GM23338 (cell line): ENCODE data around the gene PLD2. TPM values are rescaled to one million over a fixed set of nuclear protein-coding genes. Genes with fewer than 3 reads are reported as not detected.

Experiments
- ATAC-seq: fragments of 200-7000 bp; cut with Tn5 transposase; 3 replicates; pipeline ENCODE4 v1.9.1; 2020
- DNase-seq: peaks from one replicate; pipeline ENCODE4 v3.0.0-alpha.2; 2015; ENCODE audit warnings: low spot score
- H2AFZ ChIP-seq: fragments of 200-600 bp; sonication (generic); 2 replicates; pipeline ENCODE4 v1.8.0; 2016; ENCODE audit warnings: antibody characterized with exemption, mild to moderate bottlenecking, moderate library complexity
- H3F3A ChIP-seq: fragments of 200-600 bp; sonication (generic); replicated peaks from 2 replicates; pipeline ENCODE4 v1.8.0; 2017; ENCODE audit warnings: antibody characterized with exemption, mixed run types, low read depth
- H3K27ac ChIP-seq: fragments of 200-600 bp; sonication (generic); 2 replicates; pipeline ENCODE4 v1.6.1; 2016; ENCODE audit warnings: low read depth
- H3K27me3 ChIP-seq: fragments of 200-600 bp; sonication (generic); 2 replicates; pipeline ENCODE4 v1.8.0; 2016; ENCODE audit warnings: mild to moderate bottlenecking, mixed run types, moderate library complexity; ENCODE audit not compliant: insufficient read depth
- H3K36me3 ChIP-seq: fragments of 200-600 bp; sonication (generic); 2 replicates; pipeline ENCODE4 v1.8.0; 2016; ENCODE audit warnings: mild to moderate bottlenecking; ENCODE audit not compliant: insufficient read depth
- H3K4me1 ChIP-seq: fragments of 200-600 bp; sonication (generic); 2 replicates; pipeline ENCODE4 v1.8.0; 2016; ENCODE audit warnings: mild to moderate bottlenecking, moderate library complexity; ENCODE audit not compliant: insufficient read depth
- H3K4me2 ChIP-seq: fragments of 200-600 bp; sonication (generic); 2 replicates; pipeline ENCODE4 v1.7.1; 2017; ENCODE audit warnings: mixed run types
- H3K4me3 ChIP-seq: fragments of 200-600 bp; sonication (generic); 2 replicates; pipeline ENCODE4 v1.6.1; 2016; ENCODE audit warnings: mixed run types
- H3K79me2 ChIP-seq: fragments of 200-600 bp; sonication (generic); replicated peaks from 2 replicates; pipeline ENCODE4 v1.8.0; 2017; ENCODE audit warnings: mild to moderate bottlenecking; ENCODE audit not compliant: insufficient read depth
- H3K9me2 ChIP-seq: fragments of 200-600 bp; sonication (generic); 2 replicates; pipeline ENCODE4 v1.8.0; 2017; ENCODE audit not compliant: insufficient read depth
- H4K20me1 ChIP-seq: fragments of 200-600 bp; sonication (generic); replicated peaks from 2 replicates; pipeline ENCODE4 v1.8.0; 2017; ENCODE audit warnings: mild to moderate bottlenecking; ENCODE audit not compliant: insufficient read depth
- H3K27ac Mint-ChIP-seq: 2 replicates; pipeline ENCODE4 v1.8.0; 2020; ENCODE audit warnings: inconsistent platforms, mild to moderate bottlenecking, moderate library complexity, mixed read lengths
- H3K27me3 Mint-ChIP-seq: 3 replicates; pipeline ENCODE4 v1.8.0; 2022; ENCODE audit warnings: low read depth, mild to moderate bottlenecking, moderate library complexity, mixed read lengths, inconsistent platforms; ENCODE audit not compliant: insufficient read depth, poor library complexity
- H3K36me3 Mint-ChIP-seq: 3 replicates; pipeline ENCODE4 v1.8.0; 2021; ENCODE audit warnings: low read depth, mild to moderate bottlenecking, inconsistent platforms, moderate library complexity, mixed read lengths
- H3K4me1 Mint-ChIP-seq: 3 replicates; pipeline ENCODE4 v1.8.0; 2020; ENCODE audit warnings: mild to moderate bottlenecking, inconsistent platforms, mixed read lengths
- H3K4me3 Mint-ChIP-seq: 3 replicates; pipeline ENCODE4 v1.8.0; 2021; ENCODE audit warnings: moderate library complexity, mild to moderate bottlenecking, inconsistent platforms, mixed read lengths
- H3K9me3 Mint-ChIP-seq: 3 replicates; pipeline ENCODE4 v1.8.0; 2020; ENCODE audit warnings: moderate library complexity, mild to moderate bottlenecking, inconsistent platforms, mixed read lengths
- CREB1 ChIP-seq: fragments of 250-450 bp; sonication (Bioruptor Pico); IDR thresholded peaks from 2 replicates; pipeline ENCODE4 v1.5.0; 2020; ENCODE audit warnings: low read depth, mild to moderate bottlenecking, moderate library complexity
- EZH2 ChIP-seq: fragments of 200-600 bp; sonication (generic); IDR thresholded peaks from one replicate; pipeline ENCODE4 v1.8.0; 2017; ENCODE audit warnings: antibody characterized with exemption, mild to moderate bottlenecking, low read depth; ENCODE audit not compliant: unreplicated experiment
- JUNB ChIP-seq: IDR thresholded peaks from one replicate; pipeline ENCODE4 v1.6.1; 2016; ENCODE audit warnings: antibody characterized with exemption; ENCODE audit not compliant: unreplicated experiment
- NANOG ChIP-seq: IDR thresholded peaks from 2 replicates; pipeline ENCODE4 v1.6.1; 2016; ENCODE audit warnings: antibody characterized with exemption, borderline replicate concordance
- POLR2AphosphoS5 ChIP-seq: IDR thresholded peaks from 2 replicates; pipeline ENCODE4 v1.6.1; 2016; ENCODE audit warnings: antibody characterized with exemption, low read depth
- REST ChIP-seq: IDR thresholded peaks from one replicate; pipeline ENCODE4 v1.6.1; 2018; ENCODE audit warnings: antibody characterized with exemption; ENCODE audit not compliant: unreplicated experiment
- STAT1 ChIP-seq: IDR thresholded peaks from one replicate; pipeline ENCODE4 v1.6.1; 2016; ENCODE audit warnings: antibody characterized with exemption; ENCODE audit not compliant: unreplicated experiment
- ZNF114 ChIP-seq: fragments of 250-450 bp; sonication (Bioruptor Pico); IDR thresholded peaks from 2 replicates; pipeline ENCODE4 v1.5.0; 2020; ENCODE audit warnings: mild to moderate bottlenecking, moderate library complexity
- polyA plus RNA-seq: library from polyadenylated mRNA; unstranded; fragments of >200 nt; fragmentation: Nextera tagmentation; extraction: Ambion mirVana; gene quantifications from 2 replicates; pipeline ENCODE4 v1.2.1, GENCODE V29; 2016
- total RNA-seq: library from RNA; depleted of rRNA; stranded (reverse); fragments of >200 nt; shearing (Covaris generic); gene quantifications from 2 replicates; pipeline ENCODE4 v1.2.3, GENCODE V29; 2014
- TF ChIP-seq, protein P1 (sequence below): IDR thresholded peaks from 2 replicates; pipeline ENCODE4 v1.6.1; 2016; ENCODE audit warnings: antibody characterized with exemption

PLD2 gene
- total and polyA plus RNA-seq, 2 experiments from 2014 or later, result 20.2 to 55.9 TPM

DNA sequence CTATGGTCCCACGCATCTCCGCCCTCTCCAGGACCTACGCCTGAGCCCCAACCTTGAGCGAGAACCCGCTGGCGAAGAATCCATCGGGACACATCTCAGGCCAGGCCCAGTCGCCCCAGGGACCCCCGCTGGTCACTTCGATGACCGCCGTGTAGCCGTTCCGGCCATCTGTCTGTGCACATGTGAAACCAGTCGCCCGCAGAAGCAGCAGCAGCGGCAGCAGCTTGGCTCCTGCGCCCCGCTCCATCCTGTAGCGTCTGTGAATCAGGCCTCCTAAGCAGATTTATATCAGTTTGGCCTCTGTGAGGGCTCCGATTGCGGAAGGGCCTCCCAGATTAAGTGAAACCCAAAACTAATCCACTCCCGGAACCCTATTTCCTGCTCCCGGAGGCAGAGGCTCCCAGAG lies 20.8 kb upstream of the PLD2 start, which contains the start of gene VMO1 (continued):
- TF ChIP-seq JUNB, result no peak

GRCh38 chr17:4786516-4786915 lies 20.4 kb upstream of the PLD2 start:
- DNase-seq, result no peak
- peaks cover 31% of the 10 kb centered on the region for H3K27me3 ChIP-seq

More at GRCh38 chr17:4786516-4786915, 20.4 kb upstream of the PLD2 start:
- ATAC-seq, result no peak
- peak overlapping the region; percentile 99; the same call in 1 of the 2 replicates for H3K4me2 ChIP-seq
- no peaks in the 10 kb centered on the region for H4K20me1 ChIP-seq
- H3K4me1 ChIP-seq, result peaks cover 30% of the 10 kb centered on the region
- H2AFZ ChIP-seq, result no peak overlapping the region
- no peaks in the 10 kb centered on the region for H3K9me2 ChIP-seq
- H3K27ac ChIP-seq, result peak overlapping the region; percentile 62; the same call in 1 of the 2 replicates
- H3F3A ChIP-seq, result peaks cover 19% of the 10 kb centered on the region; the same call in 1 of the 2 replicates
- no peaks in the 10 kb centered on the region for H3K36me3 ChIP-seq
- H3K27ac Mint-ChIP-seq, result no peak overlapping the region
- no peak overlapping the region; the same call in 2 of the 3 replicates for H3K4me3 Mint-ChIP-seq
- peaks cover 36% of the 10 kb centered on the region for H3K27me3 Mint-ChIP-seq
- no peak for TF ChIP-seq ZNF114 (CRISPR knock-in tag)
- no peak for TF ChIP-seq NANOG
- TF ChIP-seq, protein P1, sequence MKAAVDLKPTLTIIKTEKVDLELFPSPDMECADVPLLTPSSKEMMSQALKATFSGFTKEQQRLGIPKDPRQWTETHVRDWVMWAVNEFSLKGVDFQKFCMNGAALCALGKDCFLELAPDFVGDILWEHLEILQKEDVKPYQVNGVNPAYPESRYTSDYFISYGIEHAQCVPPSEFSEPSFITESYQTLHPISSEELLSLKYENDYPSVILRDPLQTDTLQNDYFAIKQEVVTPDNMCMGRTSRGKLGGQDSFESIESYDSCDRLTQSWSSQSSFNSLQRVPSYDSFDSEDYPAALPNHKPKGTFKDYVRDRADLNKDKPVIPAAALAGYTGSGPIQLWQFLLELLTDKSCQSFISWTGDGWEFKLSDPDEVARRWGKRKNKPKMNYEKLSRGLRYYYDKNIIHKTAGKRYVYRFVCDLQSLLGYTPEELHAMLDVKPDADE, result no peak
- no peak for TF ChIP-seq STAT1
- TF ChIP-seq REST, result no peak
- TF ChIP-seq CREB1 (CRISPR knock-in tag), result no peak
- TF ChIP-seq EZH2, result no peak
- TF ChIP-seq POLR2AphosphoS5, result no peak
- no peak overlapping the region for H3K4me3 ChIP-seq
- H3K79me2 ChIP-seq, result no peaks in the 10 kb centered on the region
- H3K36me3 Mint-ChIP-seq, result peaks cover 5% of the 10 kb centered on the region; the same call in 1 of the 3 replicates
- H3K9me3 Mint-ChIP-seq, result no peaks in the 10 kb centered on the region; the same call in 2 of the 3 replicates
- peaks cover 28% of the 10 kb centered on the region for H3K4me1 Mint-ChIP-seq
